H1 (cell line): Measurements from ENCODE around the gene COLEC12. TPM values are rescaled to one million over a fixed set of nuclear protein-coding genes. Genes with fewer than 3 reads are reported as not detected.

ENCODE experiments used
- CTCF ChIA-PET: fragments of 300-600 bp; sonication (Branson Sonifier 250); formaldehyde crosslinking; loops from one replicate; lab custom pipeline; 2021; ENCODE audit not compliant: partially characterized antibody; lab: Charles Lee
- POLR2A ChIA-PET: fragments of 300-600 bp; sonication (Branson Sonifier 250); formaldehyde crosslinking; loops from one replicate; lab custom pipeline; 2021; ENCODE audit warnings: inconsistent platforms; ENCODE audit not compliant: partially characterized antibody; lab: Charles Lee
- DNase-seq, 2 experiments: peaks; one replicate each; pipeline versions ENCODE4 v3.0.0 to v3.0.0-alpha.2; 2010 to 2022; ENCODE audit warnings: low spot score in 2 of 2, low read depth in 1 of 2, mixed read lengths in 1 of 2
- FAIRE-seq: peaks from 2 replicates; lab custom pipeline; 2011; peaks lifted over from hg19 to GRCh38; lab: Jason Lieb, UNC
- H2AFZ ChIP-seq: 2 replicates; pipeline ENCODE4 v1.8.1; 2012; ENCODE audit warnings: low read length, inconsistent platforms
- H2AK5ac ChIP-seq: 2 replicates; pipeline ENCODE4 v1.6.1; 2013; ENCODE audit warnings: low read depth, low read length
- H2BK120ac ChIP-seq: replicated peaks from 2 replicates; pipeline ENCODE3; 2013; ENCODE audit warnings: low read depth, low read length, inconsistent platforms
- H2BK12ac ChIP-seq: 2 replicates; pipeline ENCODE4 v1.6.1; 2013; ENCODE audit warnings: low read depth, low read length
- H2BK15ac ChIP-seq: 2 replicates; pipeline ENCODE4 v1.6.1; 2013; ENCODE audit warnings: low read length
- H2BK20ac ChIP-seq: 2 replicates; pipeline ENCODE4 v1.6.1; 2013; ENCODE audit warnings: low read length
- H2BK5ac ChIP-seq: 2 replicates; pipeline ENCODE4 v1.6.1; 2013; ENCODE audit warnings: low read depth, low read length
- H3K14ac ChIP-seq: 2 replicates; pipeline ENCODE4 v1.6.1; 2013; ENCODE audit warnings: inconsistent platforms; ENCODE audit not compliant: insufficient read length
- H3K18ac ChIP-seq: 2 replicates; pipeline ENCODE4 v1.6.1; 2013; ENCODE audit warnings: low read length; ENCODE audit errors: extremely low read depth
- H3K23ac ChIP-seq: 2 replicates; pipeline ENCODE4 v1.6.1; 2013; ENCODE audit warnings: inconsistent platforms; ENCODE audit not compliant: insufficient read length
- H3K23me2 ChIP-seq: 2 replicates; pipeline ENCODE4 v1.6.1; 2013; ENCODE audit warnings: low read depth, low read length
- H3K27ac ChIP-seq: 2 replicates; pipeline ENCODE4 v1.6.1; 2011; ENCODE audit warnings: low read depth, low read length, inconsistent platforms
- H3K27me3 ChIP-seq, 4 experiments: replicated peaks in 1 of 4; 1 replicate in 1 of 4; 2 replicates in 3 of 4; pipeline versions ENCODE4 v1.6.1 to v1.8.1; 2011 to 2013; ENCODE audit warnings: low read length in 3 of 4, mild to moderate bottlenecking in 3 of 4, inconsistent platforms in 2 of 4, mixed read lengths in 2 of 4, moderate library complexity in 1 of 4; ENCODE audit not compliant: control insufficient read depth in 3 of 4, insufficient read depth in 3 of 4; ENCODE audit errors: extremely low read depth in 1 of 4
- H3K36me3 ChIP-seq, 4 experiments: 2 replicates each; pipeline versions ENCODE4 v1.6.1 to v1.8.1; 2011 to 2013; ENCODE audit warnings: mild to moderate bottlenecking in 4 of 4, low read length in 3 of 4, moderate library complexity in 2 of 4, control low read depth in 1 of 4, inconsistent platforms in 1 of 4; ENCODE audit not compliant: insufficient read depth in 4 of 4, control insufficient read depth in 2 of 4
- H3K4ac ChIP-seq: replicated peaks from 2 replicates; pipeline ENCODE3; 2013; ENCODE audit warnings: low read length, low read depth, mixed read lengths, inconsistent platforms; ENCODE audit not compliant: insufficient read length
- H3K4me1 ChIP-seq, 4 experiments: replicated peaks in 1 of 4; 1 replicate in 1 of 4; 2 replicates in 3 of 4; pipeline versions ENCODE4 v1.6.1 to v1.8.1; 2011 to 2013; ENCODE audit warnings: low read length in 3 of 4, inconsistent platforms in 2 of 4, mixed read lengths in 1 of 4; ENCODE audit not compliant: insufficient read depth in 4 of 4, control insufficient read depth in 3 of 4
- H3K4me2 ChIP-seq, 2 experiments: 2 replicates each; pipeline versions ENCODE4 v1.6.1 to v1.8.1; 2011 to 2013; ENCODE audit warnings: low read depth in 2 of 2, low read length in 2 of 2, control low read depth in 1 of 2, inconsistent platforms in 1 of 2, mild to moderate bottlenecking in 1 of 2; ENCODE audit not compliant: insufficient read depth in 1 of 2
- H3K4me3 ChIP-seq, 4 experiments: fragments of 200-600, 300-600 bp in 1 of 4; sonication (generic), shearing (Covaris generic), sonication (Bioruptor Twin) in 1 of 4; 2 replicates each; pipeline versions ENCODE4 v1.5.1 to v1.8.1; 2011 to 2016; ENCODE audit warnings: low read length in 4 of 4, low read depth in 3 of 4, control low read depth in 2 of 4, inconsistent platforms in 2 of 4, mild to moderate bottlenecking in 2 of 4, mixed read lengths in 1 of 4, moderate library complexity in 1 of 4; ENCODE audit not compliant: insufficient read depth in 2 of 4; ENCODE audit errors: extremely low read depth in 1 of 4
- H3K56ac ChIP-seq: replicated peaks from 2 replicates; pipeline ENCODE3; 2013; ENCODE audit warnings: low read depth, mild to moderate bottlenecking, mixed read lengths, low read length, inconsistent platforms; ENCODE audit not compliant: insufficient read length
- H3K79me1 ChIP-seq: 2 replicates; pipeline ENCODE4 v1.6.1; 2013; ENCODE audit warnings: low read depth, low read length, control low read depth
- H3K79me2 ChIP-seq, 2 experiments: 2 replicates each; pipeline versions ENCODE4 v1.6.1 to v1.8.1; 2012 to 2013; ENCODE audit warnings: low read length in 2 of 2, mild to moderate bottlenecking in 2 of 2, inconsistent platforms in 1 of 2; ENCODE audit not compliant: insufficient read depth in 2 of 2, control insufficient read depth in 1 of 2
- H3K9ac ChIP-seq, 4 experiments: replicated peaks in 1 of 4; 1 replicate in 1 of 4; 2 replicates in 3 of 4; pipeline versions ENCODE4 v1.6.1 to v1.8.1; 2011 to 2013; ENCODE audit warnings: low read depth in 3 of 4, low read length in 3 of 4, control low read depth in 2 of 4, mild to moderate bottlenecking in 2 of 4, moderate library complexity in 2 of 4, inconsistent platforms in 1 of 4; ENCODE audit errors: extremely low read depth in 1 of 4
- H3K9me3 ChIP-seq, 2 experiments: 2 replicates each; pipeline versions ENCODE4 v1.6.1 to v1.8.1; 2012 to 2013; ENCODE audit warnings: mild to moderate bottlenecking in 2 of 2, moderate library complexity in 2 of 2, control low read depth in 1 of 2, inconsistent platforms in 1 of 2, low read depth in 1 of 2, low read length in 1 of 2, mixed read lengths in 1 of 2; ENCODE audit not compliant: insufficient read depth in 2 of 2
- H4K20me1 ChIP-seq, 2 experiments: replicated peaks in 1 of 2; 2 replicates each; pipeline versions ENCODE3 to v1.8.1; 2011 to 2013; ENCODE audit warnings: inconsistent platforms in 2 of 2, low read length in 2 of 2, mild to moderate bottlenecking in 1 of 2; ENCODE audit not compliant: insufficient read depth in 2 of 2, control insufficient read depth in 1 of 2
- H4K5ac ChIP-seq: 2 replicates; pipeline ENCODE4 v1.6.1; 2013; ENCODE audit warnings: low read length, low read depth, mixed read lengths, inconsistent platforms; ENCODE audit not compliant: insufficient read length
- H4K8ac ChIP-seq: 2 replicates; pipeline ENCODE4 v1.8.0; 2013; ENCODE audit warnings: mild to moderate bottlenecking, moderate library complexity, low read length, inconsistent platforms; ENCODE audit not compliant: insufficient read depth; ENCODE audit errors: extremely low read depth
- H4K91ac ChIP-seq: replicated peaks from 2 replicates; pipeline ENCODE3; 2013; ENCODE audit warnings: low read length, mixed read lengths, inconsistent platforms; ENCODE audit not compliant: insufficient read length
- E2F6 ChIP-seq: IDR thresholded peaks from 2 replicates; pipeline ENCODE4 v1.6.1; 2012; ENCODE audit warnings: inconsistent platforms
- JUN ChIP-seq: IDR thresholded peaks from 2 replicates; pipeline ENCODE4 v1.6.1; 2011; ENCODE audit warnings: low read depth, mild to moderate bottlenecking, improper control_type of control experiment, low read length
- NANOG ChIP-seq: IDR thresholded peaks from 2 replicates; pipeline ENCODE4 v1.6.1; 2011; ENCODE audit warnings: low read length, low read depth, mild to moderate bottlenecking, inconsistent platforms; ENCODE audit not compliant: insufficient read depth, poor library complexity, severe bottlenecking
- SUZ12 ChIP-seq: fragments of 200-600 bp; sonication (generic); IDR thresholded peaks from 2 replicates; pipeline ENCODE4 v1.6.1; 2012; ENCODE audit warnings: mild to moderate bottlenecking, inconsistent platforms, low read length, moderate library complexity, mixed read lengths
- YY1 ChIP-seq: IDR thresholded peaks from 2 replicates; pipeline ENCODE4 v1.6.1; 2011; ENCODE audit warnings: low read depth, mild to moderate bottlenecking, low read length
- WGBS, 2 experiments: shearing (Covaris generic) in 1 of 2; methylation state at CpG; one replicate each; pipeline versions ENCODE4 v1.1.6 to v1.1.7; 2013 to 2015; ENCODE audit warnings: low lambda C conversion rate in 2 of 2, mixed read lengths in 2 of 2, inconsistent platforms in 1 of 2, low coverage in 1 of 2, missing lambda C conversion rate in 1 of 2; ENCODE audit not compliant: insufficient replicate concordance in 2 of 2, insufficient coverage in 1 of 2, insufficient read length in 1 of 2; ENCODE audit errors: extremely low coverage in 1 of 2, missing lambda C conversion rate in 1 of 2; 5-methylcytosine and 5-hydroxymethylcytosine counted together
- polyA plus RNA-seq, 7 experiments: library from polyadenylated mRNA; depleted of rRNA in 3 of 7; stranded (reverse) in 5 of 7; unstranded in 2 of 7; fragments of >200 nt in 5 of 7; fragments of 200-250 nt in 2 of 7; gene quantifications; 1 replicate in 5 of 7; 2 replicates in 1 of 7; 4 replicates in 1 of 7; pipeline versions ENCODE4 v1.2.1 to v1.2.3, GENCODE V29; 2011 to 2013; ENCODE audit warnings: missing spikeins in 2 of 7, mixed read lengths in 2 of 7
- total RNA-seq: library from RNA; stranded (reverse); fragmentation: NEBNext Ultra II Directional; extraction: Animal tissue kit (Norgen Biotek cat#: 25700); gene quantifications from 2 replicates; pipeline ENCODE4 v1.2.1, GENCODE V29; 2021

The COLEC12 gene
- total and polyA plus RNA-seq, 2 of the 8 experiments (the other 6 are each of a cell fraction or from before 2014, with no cell fraction given): 0.44 to 2.3 TPM

GRCh38 chr18:463827-464541 lies 36.5 kb downstream of the COLEC12 start:
- no peaks in the 10 kb centered on the region for H4K20me1 ChIP-seq
- H2BK5ac ChIP-seq: no peak overlapping the region
- no peak overlapping the region for H3K9ac ChIP-seq
- FAIRE-seq (peak; percentile 32), DNase-seq (no peak)
- ChIA-PET POLR2A (interaction anchor here (1.2 kb wide), 1 partner anchor 9 kb away, joined by 3 read pairs; no protein-coding TSS in a partner anchor), CTCF (interaction anchor here (1.8 kb wide), 1 partner anchor 13 kb away, joined by 6 read pairs; no protein-coding TSS in a partner anchor)
- no peak overlapping the region for H2AK5ac ChIP-seq
- H3K4me1 ChIP-seq: no peaks in the 10 kb centered on the region
- no peak for TF ChIP-seq SUZ12
- TF ChIP-seq YY1: no peak
- no peak for TF ChIP-seq JUN
- no peak for TF ChIP-seq E2F6
- no peak for TF ChIP-seq NANOG
- H3K9me3 ChIP-seq: 0 out of 4 replicates have a peak, but pooled peaks cover 0 to 2% of the 10 kb centered on the region in 2 experiments
- H3K4me2 ChIP-seq: no peak overlapping the region
- no peaks in the 10 kb centered on the region for H3K23me2 ChIP-seq
- H2BK20ac ChIP-seq: no peak overlapping the region
- H3K56ac ChIP-seq: no peak overlapping the region
- H2BK15ac ChIP-seq: no peak overlapping the region
- no peaks in the 10 kb centered on the region for H3K27me3 ChIP-seq
- no peak overlapping the region for H4K5ac ChIP-seq
- H3K36me3 ChIP-seq: no peaks in the 10 kb centered on the region
- no peak overlapping the region for H3K18ac ChIP-seq
- no peak overlapping the region for H3K4me3 ChIP-seq
- H4K8ac ChIP-seq: no peak overlapping the region
- peak overlapping the region; percentile 76; the same call in 1 of the 2 replicates for H2AFZ ChIP-seq
- H4K91ac ChIP-seq: no peak overlapping the region
- H3K79me1 ChIP-seq: no peaks in the 10 kb centered on the region
- H2BK12ac ChIP-seq: no peak overlapping the region
- H3K23ac ChIP-seq: no peak overlapping the region
- H3K79me2 ChIP-seq: no peaks in the 10 kb centered on the region
- WGBS, 2 experiments: 81% methylated on average over 12 of the region's 12 CpGs; no CpG with 5 or more reads in 1 of the 2 experiments
- no peak overlapping the region for H3K14ac ChIP-seq
- no peak overlapping the region for H3K27ac ChIP-seq
- no peak overlapping the region for H3K4ac ChIP-seq
- H2BK120ac ChIP-seq: no peak overlapping the region
